K562 (cell line): ENCODE measurements around the gene APLF.
"Not testable (repeated sequence)": the region's sequence is repeated elsewhere in the genome, so short reads cannot be mapped to it uniquely, and the experiment has no call there.

Experiments used
- NR4A1 ChIP-seq, 2 experiments: fragments of 250-450 bp in 1 of 2; fragments of 450-650 bp in 1 of 2; sonication (Bioruptor Pico) in 1 of 2; IDR thresholded peaks; 2 replicates each; pipeline versions ENCODE4 v1.4.0 to v1.6.1; 2016 to 2020; ENCODE audit warnings: mild to moderate bottlenecking in 2 of 2, missing compliant biosample characterization in 1 of 2, missing genetic modification characterization in 1 of 2, moderate library complexity in 1 of 2
- TAF9B ChIP-seq: fragments of 450-650 bp; IDR thresholded peaks from 2 replicates; pipeline ENCODE4 v1.6.1; 2018; ENCODE audit warnings: mild to moderate bottlenecking; ENCODE audit not compliant: partially characterized antibody
- ZC3H4 ChIP-seq: sonication (generic); formaldehyde crosslinking; IDR thresholded peaks from 2 replicates; pipeline ENCODE4 v1.9.0; 2021; ENCODE audit warnings: missing genetic modification reagents, borderline replicate concordance

GRCh38 chr2:68529651-68530050 is 62.3 kb downstream of the APLF start:
- TF ChIP-seq NR4A1 (CRISPR knock-in tag; IDR thresholded peaks at IDR 0.05); NR4A1 (tag; IDR thresholded peaks at IDR 0.05); ZC3H4 (CRISPR knock-in tag); TAF9B: not testable (repeated sequence)
